Adrenal gland (tissue), 12 donors: ENCODE results near the gene ABCG1. TPM values are rescaled to one million over a fixed set of nuclear protein-coding genes. Genes with fewer than 3 reads are reported as not detected.
A peak's percentile ranks its signal among the peaks of the same experiment; 100 is the strongest.
"Not testable (repeated sequence)": the region's sequence is repeated elsewhere in the genome, so short reads cannot be mapped to it uniquely, and the experiment has no call there.

Source experiments
- DNase-seq, 7 donors: peaks; one replicate each; pipeline ENCODE4 v3.0.0-alpha.2; 2019 to 2020
- H3K27ac ChIP-seq, 5 donors: fragments of 200-600 bp; sonication (generic) in 4 of 5; 1 replicate in 3 of 5; 2 replicates in 2 of 5; pipeline versions ENCODE4 v1.5.1 to v1.8.0; 2016 to 2020; ENCODE audit warnings: mild to moderate bottlenecking in 1 of 5
- H3K27me3 ChIP-seq: fragments of 200-600 bp; 2 replicates; pipeline ENCODE4 v1.8.0; 2021
- H3K36me3 ChIP-seq, 2 donors: fragments of 200-600 bp; replicated peaks in 1 of 2; 1 replicate in 1 of 2; 2 replicates in 1 of 2; pipeline versions ENCODE4 v1.5.1 to v1.8.0; 2018 to 2022
- H3K4me1 ChIP-seq, 2 donors: fragments of 200-600 bp; replicated peaks in 1 of 2; 1 replicate in 1 of 2; 2 replicates in 1 of 2; pipeline versions ENCODE4 v1.5.1 to v1.8.0; 2018 to 2021
- H3K4me3 ChIP-seq, 4 donors: fragments of 200-600 bp; sonication (generic) in 3 of 4; one replicate each; pipeline ENCODE4 v1.5.1; 2016 to 2018
- H3K9me3 ChIP-seq, 3 donors: fragments of 200-600 bp; sonication (generic) in 1 of 3; replicated peaks in 1 of 3; 1 replicate in 2 of 3; 2 replicates in 1 of 3; pipeline versions ENCODE4 v1.5.1 to v1.8.0; 2016 to 2021
- POLR2A ChIP-seq, 2 donors: fragments of 450-650 bp; IDR thresholded peaks; one replicate each; pipeline ENCODE4 v1.6.1; 2017; ENCODE audit warnings: antibody characterized with exemption in 2 of 2, mild to moderate bottlenecking in 2 of 2, moderate library complexity in 1 of 2
- WGBS, 4 donors: extraction: QIAGEN DNeasy Blood & Tissue Kit in 2 of 4; methylation state at CpG; one replicate each; pipeline versions ENCODE4 v1.1.5 to v1.1.7; 2013 to 2017; 5-methylcytosine and 5-hydroxymethylcytosine counted together
- intact Hi-C, 2 donors: fragments of 100-400 bp; cut with DNase I; formaldehyde crosslinking; loops; one replicate each; pipeline versions ENCODE4 v1.14.1 to v1.15.0; 2022 to 2023
- polyA plus RNA-seq, 3 donors: library from polyadenylated mRNA; stranded (reverse); fragments of 200-250 nt in 2 of 3; fragments of 350-450 nt in 1 of 3; fragmentation: Illumina TruSeq in 1 of 3; extraction: RNeasy Lipid Tissue Mini Kit (QIAGEN cat#74804) in 1 of 3; gene quantifications; one replicate each; pipeline ENCODE4 v1.2.3, GENCODE V29; 2013 to 2014
- total RNA-seq, 9 donors: library from RNA; depleted of rRNA in 4 of 9; stranded (reverse); fragments of >200 nt in 4 of 9; fragments of 120-200 nt in 1 of 9; fragmentation: NEBNext Ultra II Directional in 1 of 9; extraction: Animal tissue kit (Norgen Biotek cat#: 25700) in 1 of 9; gene quantifications; one replicate each; pipeline versions ENCODE4 v1.1.0 to v1.2.4, GENCODE V29; 2013 to 2023
- TF ChIP-seq, protein P1 (sequence below), 6 experiments: fragments of 450-650 bp in 4 of 6; fragments of 200-600 bp in 2 of 6; sonication (generic) in 1 of 6; IDR thresholded peaks; 1 replicate in 5 of 6; 2 replicates in 1 of 6; pipeline versions ENCODE4 v1.5.1 to v1.8.0; 2016 to 2021; ENCODE audit warnings: antibody characterized with exemption in 6 of 6, mild to moderate bottlenecking in 2 of 6, moderate library complexity in 1 of 6
- donor health status: healthy with polysubstance abuse.
- donor health status: Bipolar disorder and iron deficiency.
- donor health status: DM: yes; HTN: yes; CAD: no.
- donor health status: DM: no; HTN: no; CAD: no.
- donor health status: DM: no; HTN: no; CAD: no.
- donor health status: DM: yes; HTN: yes; CAD: no.

The ABCG1 gene
- total and polyA plus RNA-seq, 12 donors = 23.2 to 136 (median 67.9) TPM

DNA sequence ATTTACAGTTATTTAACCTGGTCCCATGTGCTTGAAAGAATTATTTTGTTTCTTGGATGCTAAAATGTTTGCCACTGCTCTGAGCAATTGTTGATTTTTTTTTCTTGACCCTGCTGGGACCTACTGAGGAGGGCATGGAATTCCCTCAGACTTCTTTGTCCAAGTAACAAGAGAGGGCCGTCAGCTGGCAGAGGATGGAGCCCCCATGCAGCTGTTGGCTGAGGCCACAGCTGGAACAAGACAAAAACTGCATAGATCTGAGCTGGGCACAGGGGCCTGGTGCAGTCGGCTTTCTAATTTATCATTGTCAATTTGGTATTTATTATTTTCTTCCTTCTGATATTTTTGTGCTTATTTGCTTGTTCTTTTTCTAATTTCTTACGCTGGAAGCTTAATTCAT is 39.6 kb upstream of the ABCG1 start:
- Histone ChIP-seq H3K27me3 (no peaks in the 10 kb centered on the region), H3K36me3 (no peaks in the 10 kb centered on the region), H3K4me1 (no peaks in the 10 kb centered on the region), H3K9me3 (no peaks in the 10 kb centered on the region), H3K27ac (no peak overlapping the region), H3K4me3 (no peak overlapping the region)
- no peak for TF ChIP-seq POLR2A (IDR thresholded peaks at IDR 0.05)
- TF ChIP-seq, protein P1, sequence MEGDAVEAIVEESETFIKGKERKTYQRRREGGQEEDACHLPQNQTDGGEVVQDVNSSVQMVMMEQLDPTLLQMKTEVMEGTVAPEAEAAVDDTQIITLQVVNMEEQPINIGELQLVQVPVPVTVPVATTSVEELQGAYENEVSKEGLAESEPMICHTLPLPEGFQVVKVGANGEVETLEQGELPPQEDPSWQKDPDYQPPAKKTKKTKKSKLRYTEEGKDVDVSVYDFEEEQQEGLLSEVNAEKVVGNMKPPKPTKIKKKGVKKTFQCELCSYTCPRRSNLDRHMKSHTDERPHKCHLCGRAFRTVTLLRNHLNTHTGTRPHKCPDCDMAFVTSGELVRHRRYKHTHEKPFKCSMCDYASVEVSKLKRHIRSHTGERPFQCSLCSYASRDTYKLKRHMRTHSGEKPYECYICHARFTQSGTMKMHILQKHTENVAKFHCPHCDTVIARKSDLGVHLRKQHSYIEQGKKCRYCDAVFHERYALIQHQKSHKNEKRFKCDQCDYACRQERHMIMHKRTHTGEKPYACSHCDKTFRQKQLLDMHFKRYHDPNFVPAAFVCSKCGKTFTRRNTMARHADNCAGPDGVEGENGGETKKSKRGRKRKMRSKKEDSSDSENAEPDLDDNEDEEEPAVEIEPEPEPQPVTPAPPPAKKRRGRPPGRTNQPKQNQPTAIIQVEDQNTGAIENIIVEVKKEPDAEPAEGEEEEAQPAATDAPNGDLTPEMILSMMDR (IDR thresholded peaks at IDR 0.05) = no peak
- intact Hi-C loops = loop anchor here in 1 of 2 donors (10.0 kb wide), 1 partner anchor 75 kb away; no protein-coding TSS in a partner anchor
- DNase-seq = peak in 1 of 7 donors; percentile 43
- 66 to 78% (median 73%) methylated on average over 3 of the region's 3 CpGs for WGBS, 4 donors

DNA sequence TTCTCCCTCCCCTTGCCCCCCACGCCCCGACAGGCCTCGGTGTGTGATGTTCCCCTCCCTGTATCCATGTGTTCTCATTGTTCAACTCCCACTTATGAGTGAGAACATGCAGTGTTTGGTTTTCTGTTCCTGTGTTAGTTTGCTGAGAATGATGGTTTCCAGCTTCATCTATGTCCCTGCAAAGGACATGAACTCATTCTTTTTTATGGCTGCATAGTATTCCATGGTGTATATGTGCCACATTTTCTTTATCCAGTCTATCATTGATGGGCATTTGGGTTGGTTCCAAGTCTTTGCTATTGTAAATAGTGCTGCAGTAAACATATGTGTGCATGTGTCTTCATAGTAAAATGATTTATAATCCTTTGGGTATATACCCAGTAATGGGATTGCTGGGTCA is 38.9 kb upstream of the ABCG1 start:
- H3K27me3 ChIP-seq, H3K4me1 ChIP-seq, H3K36me3 ChIP-seq, intact Hi-C loops, DNase-seq, H3K4me3 ChIP-seq, H3K9me3 ChIP-seq, H3K27ac ChIP-seq: not testable (repeated sequence)
- WGBS, 4 donors = 81 to 91% (median 85%) methylated on average over 3 of the region's 3 CpGs

DNA sequence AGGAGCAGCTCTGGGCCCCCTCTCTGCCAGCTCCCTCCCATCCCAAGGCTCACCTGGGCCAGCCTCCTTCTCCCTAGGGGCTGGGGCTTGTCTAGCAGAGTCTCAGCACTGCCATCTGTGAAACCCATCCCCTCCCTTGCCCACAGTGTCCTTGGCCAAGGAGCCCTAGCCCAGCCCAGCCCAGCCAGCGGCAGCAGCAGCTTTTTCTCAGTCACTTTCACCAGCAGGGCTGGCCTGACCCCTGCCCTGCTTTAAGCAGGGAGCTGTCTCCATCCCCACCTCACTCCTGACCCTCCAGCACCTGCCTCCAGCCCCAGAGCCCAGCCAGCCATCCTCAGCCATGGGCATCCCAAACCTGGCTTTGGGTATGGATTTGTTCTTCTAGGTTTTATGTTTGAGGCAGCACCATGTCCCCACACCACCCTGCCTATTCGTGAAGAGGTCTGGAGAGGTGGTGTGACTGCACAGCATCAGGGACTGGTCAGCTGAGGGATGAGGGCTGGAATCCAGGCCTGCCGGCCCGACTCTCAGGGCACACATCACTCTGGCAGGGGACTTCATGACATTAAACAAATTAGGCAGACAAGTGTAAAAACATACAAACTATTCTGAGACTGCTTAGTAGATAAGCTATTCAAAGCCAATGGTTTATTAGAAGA is 36.1 kb upstream of the ABCG1 start:
- intact Hi-C loops = no loop called here

DNA sequence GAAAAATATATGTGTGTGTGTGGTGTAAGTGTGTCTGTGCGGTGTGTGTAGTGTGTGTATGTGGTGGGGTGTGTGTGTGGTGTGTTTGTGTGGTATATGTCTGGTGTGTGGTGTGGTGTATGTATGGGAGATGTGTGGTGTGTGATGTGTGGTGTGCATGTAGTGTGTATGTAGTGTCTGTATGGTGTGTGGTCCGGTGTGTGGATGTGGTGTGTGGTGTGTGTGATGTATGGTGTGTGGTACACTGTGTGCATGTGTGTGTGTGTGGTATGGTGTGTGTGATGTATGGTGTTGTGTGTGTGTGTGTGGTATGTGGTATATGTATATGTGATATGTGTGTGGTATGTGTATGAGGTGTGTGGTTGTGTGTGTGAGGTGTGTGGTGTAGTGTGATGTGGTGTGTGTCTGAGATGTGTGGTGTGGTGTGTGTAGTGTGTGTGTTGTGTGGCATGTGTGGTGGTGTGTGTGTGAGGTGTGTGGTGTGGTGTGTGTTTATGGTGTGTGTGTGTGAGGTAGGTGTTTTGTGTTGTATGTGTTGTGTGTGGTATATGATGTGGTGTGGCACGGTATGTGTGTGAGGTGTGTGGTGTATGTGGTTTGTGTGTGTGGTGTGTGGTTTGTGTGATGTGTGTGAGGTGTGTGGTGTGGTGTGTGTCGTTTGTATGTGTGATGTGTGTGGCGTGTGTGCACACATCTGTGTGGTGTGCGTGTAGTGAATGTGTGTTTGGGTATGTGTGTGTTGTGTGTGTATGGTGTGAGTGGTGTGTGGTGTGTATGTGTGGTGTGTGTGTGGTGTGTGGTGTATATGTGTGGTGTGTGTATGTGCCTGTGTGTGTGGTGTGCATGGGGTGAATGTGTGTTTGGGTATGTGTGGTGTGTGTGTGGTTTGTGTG is 35.3 kb upstream of the ABCG1 start:
- intact Hi-C loops = no loop called here

More for the DNA sequence above, 36.1 kb upstream of the ABCG1 start:
- Histone ChIP-seq H3K27me3 (no peaks in the 10 kb centered on the region), H3K4me1 (no peaks in the 10 kb centered on the region), H3K4me3 (no peak overlapping the region), H3K27ac (no peak overlapping the region), H3K9me3 (no peaks in the 10 kb centered on the region), H3K36me3 (no peaks in the 10 kb centered on the region)
- peak in 1 of 7 donors; percentile 27 for DNase-seq
- TF ChIP-seq, protein P1 (IDR thresholded peaks at IDR 0.05) = no peak
- TF ChIP-seq POLR2A (IDR thresholded peaks at IDR 0.05) = no peak
- WGBS, 4 donors = 68 to 79% (median 73%) methylated on average over 3 to 4 of the region's 4 CpGs

More for the DNA sequence above, 35.3 kb upstream of the ABCG1 start:
- TF ChIP-seq, protein P1 (IDR thresholded peaks at IDR 0.05) = no peak
- TF ChIP-seq POLR2A (IDR thresholded peaks at IDR 0.05) = no peak
- peaks cover 0 to 2% of the 10 kb centered on the region in 2 donors for H3K4me1 ChIP-seq
- no peaks in the 10 kb centered on the region for H3K9me3 ChIP-seq
- WGBS, 4 donors = 85 to 96% (median 94%) methylated on average over 6 of the region's 6 CpGs
- no peaks in the 10 kb centered on the region for H3K27me3 ChIP-seq
- DNase-seq = peak in 1 of 7 donors; percentile 28
- no peaks in the 10 kb centered on the region for H3K36me3 ChIP-seq
- H3K27ac ChIP-seq = no peak overlapping the region
- H3K4me3 ChIP-seq = no peak overlapping the region
